Measurements from ENCODE around the gene EIPR1. TPM values are rescaled to one million over a fixed set of nuclear protein-coding genes. Genes with fewer than 3 reads are reported as not detected.
"Not testable (repeated sequence)": the region's sequence is repeated elsewhere in the genome, so short reads cannot be mapped to it uniquely, and the experiment has no call there.

The EIPR1 gene
- total RNA-seq, 1 experiment from 2014 or later, result 63.6 TPM

DNA sequence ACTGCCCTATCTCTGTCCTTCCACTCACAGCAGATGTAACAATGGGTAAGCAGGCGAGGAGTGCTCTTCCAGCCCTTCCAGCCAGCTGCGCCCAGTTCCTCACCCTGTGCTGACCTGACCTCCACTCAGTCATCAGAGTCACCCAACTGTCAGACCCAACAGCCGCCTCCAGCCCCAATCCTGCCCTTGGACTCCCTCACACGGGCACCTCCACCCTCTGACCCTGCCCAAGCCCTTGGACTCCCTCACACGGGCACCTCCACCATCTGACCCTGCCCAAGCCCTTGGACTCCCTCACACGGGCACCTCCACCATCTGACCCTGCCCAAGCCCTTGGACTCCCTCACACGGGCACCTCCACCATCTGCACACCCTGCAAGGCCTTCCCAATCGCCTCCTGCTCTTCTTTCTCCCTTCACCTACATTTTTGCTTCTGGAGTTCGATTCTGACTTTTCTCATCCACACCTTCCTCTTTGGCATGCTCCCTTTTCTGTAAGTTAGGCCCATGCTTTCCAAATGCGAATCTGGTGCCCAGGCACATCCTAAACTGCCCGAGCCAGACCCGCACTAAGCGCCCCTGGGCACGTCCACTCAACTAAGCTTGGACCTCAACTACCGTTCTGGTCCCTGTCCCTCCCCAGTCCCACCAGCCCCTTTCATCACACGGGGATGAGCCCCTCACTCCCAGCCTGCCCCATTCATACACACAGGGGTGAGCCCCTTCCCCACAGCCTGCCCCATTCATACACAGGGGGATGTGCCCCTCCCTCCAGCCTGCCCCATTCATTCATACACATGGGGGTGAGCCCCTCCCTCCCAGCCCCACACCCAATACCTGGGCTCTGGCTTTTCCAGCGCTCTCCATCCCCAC is 15.9 kb downstream of the EIPR1 start:
- no peak overlapping the region for H3K27ac ChIP-seq
- no peaks in the 10 kb centered on the region for H3K27me3 ChIP-seq (replicated peaks)
- no peaks in the 10 kb centered on the region for H3K9me3 ChIP-seq (replicated peaks)
- no peaks in the 10 kb centered on the region for H3K4me1 ChIP-seq (replicated peaks)
- no peak for DNase-seq (ENCODE audit: low read depth in 1 of 2, low spot score in 2 of 2)
- H3K36me3 ChIP-seq, result no peaks in the 10 kb centered on the region
- no peak overlapping the region for H3K4me3 ChIP-seq

DNA sequence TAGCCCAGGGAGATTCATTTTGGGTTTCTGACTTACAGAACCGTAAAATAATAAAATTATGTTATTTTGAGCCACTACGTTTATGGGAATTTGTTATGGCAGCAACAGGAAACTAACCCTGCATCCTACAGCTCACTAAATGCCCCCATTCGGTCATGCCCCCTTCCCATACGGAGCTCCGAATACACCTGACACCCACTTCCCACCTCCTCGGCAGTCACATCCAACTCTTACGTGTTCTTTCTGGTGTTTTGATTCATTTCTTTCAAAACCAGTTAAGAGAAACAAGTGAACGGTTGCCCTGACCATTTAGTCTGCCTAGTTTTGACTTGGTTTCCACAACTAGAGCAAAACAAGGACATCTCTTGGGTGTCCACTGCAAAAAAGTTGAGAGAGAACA is 19.7 kb downstream of the EIPR1 start:
- Histone ChIP-seq H3K36me3 (peaks cover 10% of the 10 kb centered on the region), H3K4me1 (replicated peaks) (no peaks in the 10 kb centered on the region), H3K27ac (no peak overlapping the region), H3K9me3 (replicated peaks) (no peaks in the 10 kb centered on the region), H3K4me3 (no peak overlapping the region), H3K27me3 (replicated peaks) (no peaks in the 10 kb centered on the region)
- no peak for DNase-seq (ENCODE audit: low read depth in 1 of 2, low spot score in 2 of 2)

- peaks cover 15% of the 10 kb centered on the region for H3K36me3 ChIP-seq
- not testable (repeated sequence) for H3K4me3 ChIP-seq; DNase-seq (ENCODE audit: low read depth in 1 of 2, low spot score in 2 of 2); H3K27me3 ChIP-seq (replicated peaks); H3K9me3 ChIP-seq (replicated peaks); H3K4me1 ChIP-seq (replicated peaks); H3K27ac ChIP-seq
Measured at GRCh38 chr2:3357446-3357845, 20.2 kb downstream of the EIPR1 start.

DNA sequence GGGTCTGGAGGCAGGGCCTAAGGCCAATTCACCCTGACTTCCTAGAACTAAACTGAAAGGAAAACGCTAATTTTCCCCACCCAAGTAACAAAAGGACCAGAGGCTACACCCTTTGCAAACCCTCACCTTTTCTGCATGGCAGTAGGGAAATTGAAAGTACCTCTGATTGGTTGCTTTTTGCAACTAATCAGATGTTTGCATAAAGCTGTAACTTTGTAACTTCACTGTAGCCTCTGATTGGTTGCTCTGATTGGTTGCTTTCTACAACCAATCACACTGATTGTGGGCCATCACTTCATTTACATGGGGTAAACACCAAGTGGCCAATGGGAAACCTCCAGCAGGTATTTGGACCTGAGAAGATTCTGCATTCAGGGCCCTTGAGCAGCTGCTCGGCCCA is 20.8 kb downstream of the EIPR1 start:
- DNase-seq (ENCODE audit: low read depth in 1 of 2, low spot score in 2 of 2), result no peak
- Histone ChIP-seq H3K4me3 (no peak overlapping the region), H3K36me3 (peaks cover 15% of the 10 kb centered on the region), H3K27me3 (replicated peaks) (no peaks in the 10 kb centered on the region), H3K9me3 (replicated peaks) (no peaks in the 10 kb centered on the region), H3K4me1 (replicated peaks) (no peaks in the 10 kb centered on the region), H3K27ac (no peak overlapping the region)

DNA sequence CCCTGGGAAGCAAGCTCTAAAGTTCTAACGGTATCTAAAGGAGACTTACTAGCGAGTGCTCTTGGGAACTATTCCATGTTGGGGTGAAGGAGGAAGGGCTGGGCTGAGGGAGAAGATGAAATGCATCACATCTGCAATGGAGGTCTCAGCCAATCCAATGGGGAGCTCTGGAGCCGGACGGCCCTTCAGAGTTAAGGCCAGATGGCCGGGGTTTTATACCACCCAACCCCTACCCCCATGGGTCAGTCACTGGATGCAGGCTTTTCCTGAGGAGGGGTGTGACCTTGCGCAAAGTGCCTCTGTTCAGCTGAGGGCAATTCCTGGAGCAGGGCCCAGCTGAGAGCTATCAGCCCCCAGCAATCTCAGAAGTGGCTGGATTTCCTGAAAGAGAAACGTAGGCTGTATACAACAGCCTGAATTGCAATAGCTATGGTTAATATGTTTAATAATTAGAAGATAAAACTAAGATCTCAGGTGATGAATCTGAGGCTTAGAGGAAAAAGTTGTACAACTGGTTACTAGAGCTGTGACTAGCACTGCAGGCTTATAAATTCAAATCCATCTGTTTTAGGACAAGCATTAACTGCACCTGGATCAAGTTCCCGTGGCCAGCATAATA is 21.6 kb downstream of the EIPR1 start:
- H3K4me1 ChIP-seq (replicated peaks), result no peaks in the 10 kb centered on the region
- H3K36me3 ChIP-seq, result peaks cover 15% of the 10 kb centered on the region
- DNase-seq (ENCODE audit: low read depth in 1 of 2, low spot score in 2 of 2), result no peak
- no peaks in the 10 kb centered on the region for H3K9me3 ChIP-seq (replicated peaks)
- H3K4me3 ChIP-seq, result no peak overlapping the region
- H3K27me3 ChIP-seq (replicated peaks), result no peaks in the 10 kb centered on the region
- no peak overlapping the region for H3K27ac ChIP-seq

- Histone ChIP-seq H3K27ac (no peak overlapping the region), H3K4me3 (no peak overlapping the region), H3K27me3 (replicated peaks) (no peaks in the 10 kb centered on the region), H3K4me1 (replicated peaks) (no peaks in the 10 kb centered on the region), H3K36me3 (peaks cover 17% of the 10 kb centered on the region), H3K9me3 (replicated peaks) (no peaks in the 10 kb centered on the region)
- DNase-seq (ENCODE audit: low read depth in 1 of 2, low spot score in 2 of 2), result no peak
Measured at GRCh38 chr2:3354986-3355385, 22.6 kb downstream of the EIPR1 start.

- Histone ChIP-seq H3K4me3 (no peak overlapping the region), H3K36me3 (peaks cover 17% of the 10 kb centered on the region), H3K4me1 (replicated peaks) (no peaks in the 10 kb centered on the region), H3K27me3 (replicated peaks) (no peaks in the 10 kb centered on the region), H3K9me3 (replicated peaks) (no peaks in the 10 kb centered on the region), H3K27ac (no peak overlapping the region)
- no peak for DNase-seq (ENCODE audit: low read depth in 1 of 2, low spot score in 2 of 2)
Measured at GRCh38 chr2:3349211-3349693, 28.4 kb downstream of the EIPR1 start.

DNA sequence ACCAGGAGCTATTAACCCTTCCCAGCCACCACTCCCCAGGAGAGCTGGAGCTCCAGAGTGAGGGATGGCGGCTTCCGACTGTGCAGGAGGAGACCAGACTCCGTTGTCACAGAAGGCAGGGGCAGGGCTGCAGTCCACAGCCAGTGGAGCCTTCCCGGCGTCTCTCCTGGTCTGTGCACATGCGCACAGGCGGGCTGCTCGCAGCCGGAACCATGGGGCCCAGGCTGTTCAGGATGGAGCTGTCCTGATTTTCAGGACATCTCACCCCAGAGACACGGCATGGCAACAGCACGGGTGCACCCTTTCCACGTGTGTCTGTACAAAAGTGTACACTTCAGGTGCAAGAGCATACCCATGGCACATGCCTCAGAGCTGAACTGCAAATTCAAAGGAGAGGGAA is 28.9 kb downstream of the EIPR1 start:
- H3K4me1 ChIP-seq (replicated peaks), result no peaks in the 10 kb centered on the region
- no peak for DNase-seq (ENCODE audit: low read depth in 1 of 2, low spot score in 2 of 2)

GRCh38 chr2:3345621-3346020 is 32.0 kb downstream of the EIPR1 start:
- Histone ChIP-seq H3K27ac (no peak overlapping the region), H3K9me3 (replicated peaks) (no peaks in the 10 kb centered on the region), H3K27me3 (replicated peaks) (no peaks in the 10 kb centered on the region)

More for the DNA sequence above, 28.9 kb downstream of the EIPR1 start:
- Histone ChIP-seq H3K9me3 (replicated peaks) (no peaks in the 10 kb centered on the region), H3K36me3 (peaks cover 15% of the 10 kb centered on the region), H3K27me3 (replicated peaks) (no peaks in the 10 kb centered on the region), H3K27ac (no peak overlapping the region), H3K4me3 (no peak overlapping the region)

DNA sequence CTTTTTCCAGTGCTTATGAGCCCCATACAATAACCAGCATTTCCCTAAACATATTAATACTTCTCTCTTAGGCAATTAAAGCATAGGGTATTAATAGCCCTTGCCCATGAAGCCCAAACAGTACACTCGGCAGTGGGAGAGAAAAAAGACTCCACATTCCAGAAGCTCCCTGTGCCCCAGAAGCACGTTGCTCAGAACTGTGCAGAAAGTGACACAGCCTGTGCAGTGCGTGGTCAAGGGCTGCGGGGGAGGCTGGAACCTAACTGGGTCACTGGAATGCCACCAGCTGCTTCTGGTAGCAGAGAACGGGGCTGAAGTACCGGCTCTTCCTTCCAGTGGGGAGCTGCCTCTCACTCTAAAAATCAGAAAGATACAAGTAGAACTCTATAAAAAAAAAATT is 32.7 kb downstream of the EIPR1 start:
- no peaks in the 10 kb centered on the region for H3K9me3 ChIP-seq (replicated peaks)
- H3K4me3 ChIP-seq, result no peak overlapping the region
- no peaks in the 10 kb centered on the region for H3K36me3 ChIP-seq
- H3K27ac ChIP-seq, result no peak overlapping the region
- no peaks in the 10 kb centered on the region for H3K27me3 ChIP-seq (replicated peaks)
- DNase-seq (ENCODE audit: low read depth in 1 of 2, low spot score in 2 of 2), result no peak
- no peaks in the 10 kb centered on the region for H3K4me1 ChIP-seq (replicated peaks)

More at GRCh38 chr2:3345621-3346020, 32.0 kb downstream of the EIPR1 start:
- DNase-seq (ENCODE audit: low read depth in 1 of 2, low spot score in 2 of 2), result no peak
- no peak overlapping the region for H3K4me3 ChIP-seq
- H3K36me3 ChIP-seq, result peaks cover 2% of the 10 kb centered on the region; the same call in 1 of the 2 replicates
- no peaks in the 10 kb centered on the region for H3K4me1 ChIP-seq (replicated peaks)

DNA sequence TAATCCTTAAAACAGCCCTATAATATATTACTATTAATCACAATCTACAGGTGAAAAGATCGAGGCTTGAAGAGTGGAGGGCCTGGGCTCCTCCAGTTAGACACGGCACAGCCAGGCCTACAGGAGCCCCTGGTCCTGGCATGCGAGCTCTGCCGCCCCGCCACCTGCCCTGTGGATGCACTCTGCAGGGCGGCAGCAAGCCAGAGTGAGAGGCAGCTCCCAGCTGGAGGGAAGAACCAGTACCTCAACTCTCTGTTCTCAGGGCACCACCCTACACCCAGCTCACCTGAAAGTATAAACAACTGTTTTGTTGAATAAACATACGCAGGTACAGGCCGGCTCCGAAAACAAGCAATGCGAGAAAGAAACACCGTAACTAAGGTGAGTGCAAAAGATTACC is 34.6 kb downstream of the EIPR1 start:
- Histone ChIP-seq H3K27me3 (replicated peaks) (no peaks in the 10 kb centered on the region), H3K4me3 (no peak overlapping the region), H3K9me3 (replicated peaks) (no peaks in the 10 kb centered on the region), H3K36me3 (no peaks in the 10 kb centered on the region), H3K27ac (no peak overlapping the region), H3K4me1 (replicated peaks) (no peaks in the 10 kb centered on the region)
- no peak for DNase-seq (ENCODE audit: low read depth in 1 of 2, low spot score in 2 of 2)

DNA sequence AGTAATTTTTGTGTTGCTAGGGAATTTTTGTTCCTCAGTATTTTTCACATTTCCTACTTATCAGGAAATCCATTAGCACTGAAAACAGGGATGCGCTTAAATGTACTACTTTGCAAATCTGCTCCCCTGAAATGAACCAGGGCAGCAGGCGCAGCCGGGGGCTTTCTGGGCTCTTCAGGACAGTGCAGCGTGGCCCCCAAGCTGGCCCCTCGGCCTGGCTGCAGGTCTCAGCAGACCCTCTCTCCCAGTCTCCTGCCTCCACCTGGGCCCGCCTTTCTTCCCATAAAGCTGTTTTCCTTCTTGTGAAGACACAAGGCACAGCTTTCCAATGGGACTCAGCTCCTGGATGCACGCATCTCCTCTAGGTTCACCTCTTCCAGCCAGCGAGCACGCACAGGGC is 35.3 kb downstream of the EIPR1 start:
- Histone ChIP-seq H3K27ac (no peak overlapping the region), H3K27me3 (replicated peaks) (no peaks in the 10 kb centered on the region), H3K36me3 (no peaks in the 10 kb centered on the region), H3K4me3 (no peak overlapping the region), H3K4me1 (replicated peaks) (no peaks in the 10 kb centered on the region), H3K9me3 (replicated peaks) (no peaks in the 10 kb centered on the region)
- no peak for DNase-seq (ENCODE audit: low read depth in 1 of 2, low spot score in 2 of 2)

DNA sequence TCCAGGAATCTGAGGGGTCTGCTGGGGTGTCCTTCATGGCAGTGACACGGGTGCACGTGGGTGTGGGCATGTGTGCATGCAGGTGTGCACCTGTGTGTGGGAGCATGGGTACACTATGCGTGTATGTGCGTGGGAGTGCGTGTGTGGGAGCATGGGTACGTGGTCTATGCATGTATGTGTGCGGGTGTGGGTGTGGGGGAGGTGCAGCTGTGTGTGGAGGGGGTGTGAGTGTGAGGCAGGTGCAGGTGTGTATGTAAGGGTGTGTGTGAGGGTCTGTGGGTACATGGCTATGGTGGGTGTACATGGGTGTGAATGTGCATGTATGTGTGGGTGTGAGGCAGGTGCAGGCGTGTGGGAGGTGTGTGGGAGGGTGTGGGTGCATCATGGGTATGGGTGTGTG is 36.3 kb downstream of the EIPR1 start:
- Histone ChIP-seq H3K36me3 (no peaks in the 10 kb centered on the region), H3K27ac (no peak overlapping the region), H3K4me3 (no peak overlapping the region), H3K4me1 (replicated peaks) (no peaks in the 10 kb centered on the region), H3K27me3 (replicated peaks) (no peaks in the 10 kb centered on the region), H3K9me3 (replicated peaks) (no peaks in the 10 kb centered on the region)
- no peak for DNase-seq (ENCODE audit: low read depth in 1 of 2, low spot score in 2 of 2)

DNA sequence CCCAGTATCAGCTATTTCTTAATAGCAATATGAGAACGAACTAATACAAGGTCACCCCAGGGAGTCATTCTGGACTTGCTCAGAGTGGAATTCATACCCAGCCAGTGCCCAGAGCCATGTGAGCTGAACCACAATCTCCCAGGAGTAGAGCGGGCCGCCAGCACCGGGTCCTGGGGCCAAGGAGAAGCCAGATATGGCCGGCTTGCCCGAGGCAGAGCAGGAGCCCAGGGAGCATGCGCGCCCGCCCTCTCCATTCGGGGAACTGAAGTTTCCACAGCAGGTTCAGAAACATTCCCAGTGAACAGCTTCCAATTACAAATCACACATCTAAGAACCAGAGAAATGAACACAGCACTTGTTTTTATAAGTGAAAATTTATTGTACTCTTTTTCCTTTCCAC is 37.5 kb downstream of the EIPR1 start:
- Histone ChIP-seq H3K4me1 (replicated peaks) (no peaks in the 10 kb centered on the region), H3K27me3 (replicated peaks) (no peaks in the 10 kb centered on the region), H3K36me3 (no peaks in the 10 kb centered on the region; the same call in 1 of the 2 replicates), H3K4me3 (no peak overlapping the region), H3K27ac (no peak overlapping the region), H3K9me3 (replicated peaks) (no peaks in the 10 kb centered on the region)
- no peak for DNase-seq (ENCODE audit: low read depth in 1 of 2, low spot score in 2 of 2)
